HG02571 (cell line): ENCODE data around the gene EXOC4.

Experiments
- ATAC-seq: cut with Tn5 transposase; IDR thresholded peaks from one replicate; pipeline ENCODE4 v1.9.1; 2021; ENCODE audit warnings: mild to moderate bottlenecking, moderate library complexity; ENCODE audit not compliant: unreplicated experiment

Gene EXOC4

GRCh38 chr7:133739817-133740216 lies 486.9 kb downstream of the EXOC4 start:
- ATAC-seq = no peak

- no peak for ATAC-seq
Observed at GRCh38 chr7:133741078-133741477, 488.2 kb downstream of the EXOC4 start.

DNA sequence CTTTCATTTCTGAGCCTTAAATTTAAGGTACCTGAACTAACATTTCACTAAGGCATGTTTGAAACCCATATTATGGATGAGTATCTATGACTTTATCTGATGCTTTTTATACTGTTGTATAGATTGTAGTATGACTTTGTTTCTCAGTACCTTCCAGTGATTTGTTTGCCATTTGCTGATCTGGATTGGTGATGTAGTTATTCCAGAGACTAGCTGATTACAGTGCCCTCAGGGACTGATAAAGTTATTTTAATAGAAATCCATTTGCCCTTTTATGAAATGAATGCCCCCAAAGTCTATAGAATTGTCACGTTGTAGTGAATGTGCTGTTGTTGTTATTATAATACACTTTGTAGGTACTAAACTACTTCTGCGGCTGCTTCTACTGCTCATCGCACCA lies 488.8 kb downstream of the EXOC4 start:
- no peak for ATAC-seq

DNA sequence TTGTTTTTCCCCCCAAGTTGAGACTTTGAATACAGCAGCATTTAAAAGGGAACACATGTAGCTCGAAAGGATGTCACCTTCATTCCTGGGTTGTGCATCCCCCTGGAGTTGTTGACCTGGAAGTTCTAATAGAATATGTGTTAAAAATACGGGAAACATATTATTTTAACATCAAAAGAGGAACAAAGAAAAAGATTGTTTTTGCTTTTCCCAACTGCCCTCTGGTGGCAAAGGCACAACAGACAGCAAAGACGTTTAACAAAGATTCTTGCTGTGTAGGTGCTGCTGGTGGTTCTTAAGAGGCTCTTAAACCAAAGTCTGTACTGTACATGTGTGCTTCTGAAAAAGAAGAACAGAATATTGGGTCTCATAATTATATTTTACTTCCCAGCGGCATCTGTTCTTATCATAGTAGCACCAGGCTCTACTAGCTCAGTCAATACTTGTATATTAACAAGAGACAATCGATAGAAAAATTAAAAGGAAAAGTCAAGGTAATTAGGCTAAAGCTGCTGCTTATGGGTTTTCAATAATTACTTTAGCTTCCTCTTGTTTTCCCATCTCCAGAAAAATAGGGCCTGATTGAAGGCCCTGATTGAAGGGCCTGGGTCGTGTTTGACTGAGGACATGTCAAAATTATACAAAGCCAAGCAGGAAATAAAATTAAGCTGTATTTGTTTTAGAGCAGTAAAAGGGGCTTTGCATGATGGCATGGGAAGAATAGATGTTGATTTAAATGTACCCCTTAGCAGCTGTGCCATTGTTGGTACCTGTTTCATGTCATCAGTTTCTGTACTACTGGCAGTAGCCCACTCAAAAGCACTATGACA lies 490.0 kb downstream of the EXOC4 start:
- ATAC-seq = no peak

DNA sequence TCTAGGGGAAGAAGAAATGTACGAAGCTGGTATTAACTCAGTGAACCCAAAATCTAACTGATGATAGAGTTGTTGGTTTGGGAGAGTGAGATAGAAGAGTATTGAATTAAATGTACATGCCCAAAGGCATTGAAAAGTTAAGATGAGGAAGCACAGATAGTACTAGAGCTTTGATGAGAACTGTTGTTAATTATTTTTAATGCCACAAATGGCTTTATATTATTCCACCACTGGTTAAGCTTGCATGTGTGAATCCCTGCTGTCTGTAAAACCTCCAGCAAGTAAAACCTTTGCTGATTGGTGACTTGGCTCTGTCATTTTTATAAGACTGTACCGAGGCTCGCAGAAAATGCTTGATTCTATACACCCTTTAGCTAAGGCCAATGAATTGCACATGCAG lies 491.6 kb downstream of the EXOC4 start:
- no peak for ATAC-seq

DNA sequence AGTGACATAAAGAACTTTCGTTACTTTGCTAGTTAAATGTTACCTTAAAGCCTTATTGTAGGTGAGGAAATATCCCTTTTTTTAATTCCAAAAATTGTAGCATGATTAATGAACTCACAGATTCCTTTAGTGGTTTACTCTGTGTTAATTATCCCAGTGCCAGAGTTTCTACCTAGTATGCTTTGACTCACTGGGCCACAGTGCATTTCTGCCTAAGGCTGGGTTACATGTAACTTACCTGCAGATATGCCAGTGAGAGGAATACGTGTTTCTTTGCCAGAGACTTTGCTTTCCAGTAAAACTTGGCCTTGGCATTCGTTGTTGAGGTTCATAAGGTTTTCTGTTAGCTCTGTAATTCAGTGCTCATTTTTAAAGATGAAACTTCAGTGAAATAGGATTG lies 493.4 kb downstream of the EXOC4 start:
- no peak for ATAC-seq

DNA sequence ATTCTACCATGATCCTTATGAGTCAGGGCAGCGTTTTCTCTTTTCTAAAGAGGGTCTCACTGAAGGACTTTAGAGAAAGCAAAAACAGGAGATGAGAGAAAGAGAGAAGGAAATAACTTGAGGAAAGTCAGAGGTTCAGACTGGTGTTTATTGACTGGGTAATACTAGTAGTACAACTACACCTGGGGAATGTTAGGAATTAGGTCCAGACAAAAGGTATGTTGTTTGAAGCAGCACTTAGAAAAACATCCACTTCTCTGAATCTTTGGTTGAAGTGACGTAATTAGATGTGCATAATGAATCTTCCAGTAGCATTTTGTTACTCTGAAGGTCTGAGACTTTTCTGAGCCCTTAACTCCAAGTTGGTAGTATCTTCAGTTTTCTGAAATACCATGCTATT lies 494.0 kb downstream of the EXOC4 start:
- no peak for ATAC-seq

GRCh38 chr7:133748443-133749407 lies 495.8 kb downstream of the EXOC4 start:
- no peak for ATAC-seq

DNA sequence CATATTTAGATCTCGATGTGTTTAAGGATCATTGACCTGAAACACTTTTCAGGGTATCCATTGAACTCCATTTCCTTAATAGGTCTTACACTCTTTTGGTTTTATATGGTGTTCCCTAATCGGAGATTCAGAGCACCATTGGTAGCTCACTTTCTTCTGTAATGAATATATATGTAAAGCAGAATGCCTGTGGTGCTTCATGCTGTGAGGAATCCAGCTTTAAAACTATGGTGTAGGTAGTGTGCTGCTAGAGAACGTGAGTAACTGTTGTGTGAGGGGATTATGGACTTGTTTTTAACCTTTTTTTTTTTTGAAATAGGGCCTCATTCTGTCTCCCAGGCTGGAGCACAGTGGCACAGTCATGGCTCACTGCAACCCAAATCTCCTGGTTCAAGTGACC lies 497.4 kb downstream of the EXOC4 start:
- ATAC-seq = no peak

GRCh38 chr7:133751079-133751478 lies 498.2 kb downstream of the EXOC4 start:
- no peak for ATAC-seq

DNA sequence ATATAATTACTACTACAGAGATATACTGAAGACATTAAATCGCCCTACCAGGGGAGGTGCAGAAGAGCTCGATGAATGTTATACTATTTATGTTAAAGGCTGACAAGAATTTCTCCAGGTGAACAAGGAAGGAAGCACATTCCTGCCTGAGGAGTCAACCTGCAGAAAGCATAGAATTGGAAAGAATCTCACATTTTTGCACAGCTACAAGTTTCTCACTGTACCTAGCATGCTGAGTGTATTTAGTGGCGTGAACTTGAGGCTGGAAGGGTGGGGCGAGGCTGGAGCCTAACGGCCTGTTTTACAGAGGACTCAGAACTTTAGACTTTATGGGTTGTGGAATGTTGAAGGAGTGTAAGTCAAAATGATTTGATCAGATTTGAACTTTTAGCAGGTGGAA lies 500.6 kb downstream of the EXOC4 start:
- no peak for ATAC-seq

GRCh38 chr7:133754708-133755107 lies 501.8 kb downstream of the EXOC4 start:
- no peak for ATAC-seq

DNA sequence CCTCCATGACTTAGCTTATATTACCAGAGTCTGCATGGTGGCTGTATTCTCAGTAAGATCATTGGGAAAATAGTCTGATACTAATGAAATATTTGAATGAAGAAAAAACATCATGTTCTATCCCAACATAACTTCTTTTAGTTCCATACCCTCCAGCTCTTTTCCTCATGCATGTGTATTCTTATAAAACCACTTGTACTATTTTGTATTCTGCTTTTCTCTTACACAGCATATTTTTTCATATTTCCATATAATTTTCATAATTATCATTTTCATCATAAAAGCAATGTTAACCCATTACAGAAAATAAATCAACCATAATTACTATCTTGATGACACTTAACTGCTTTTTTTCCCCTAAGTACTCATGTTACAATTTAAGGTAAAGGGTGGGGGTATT lies 503.0 kb downstream of the EXOC4 start:
- ATAC-seq = no peak

- ATAC-seq = no peak
Observed at GRCh38 chr7:133761443-133761842, 508.6 kb downstream of the EXOC4 start.

GRCh38 chr7:133763076-133763640 lies 510.3 kb downstream of the EXOC4 start:
- ATAC-seq = no peak

DNA sequence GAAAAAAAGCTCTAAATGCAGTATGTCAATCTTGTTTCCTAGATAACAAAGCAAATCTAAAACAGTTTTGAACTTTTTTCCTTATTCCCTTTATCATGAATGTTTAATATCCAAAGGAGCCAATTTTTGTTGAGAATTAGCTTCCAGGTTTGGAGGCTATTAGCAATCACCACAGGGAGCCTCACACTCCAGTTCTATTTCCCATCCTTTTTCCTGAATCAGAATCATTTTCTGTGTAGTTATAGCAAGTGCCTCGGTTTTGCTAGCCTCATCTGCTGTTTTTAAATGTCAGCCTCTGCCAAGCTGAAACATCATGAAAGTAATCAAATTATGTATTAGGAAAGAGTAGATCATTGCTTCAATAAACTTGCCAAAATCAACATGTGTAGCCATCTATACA lies 516.8 kb downstream of the EXOC4 start:
- no peak for ATAC-seq

GRCh38 chr7:133770863-133771492 lies 518.1 kb downstream of the EXOC4 start:
- no peak for ATAC-seq

DNA sequence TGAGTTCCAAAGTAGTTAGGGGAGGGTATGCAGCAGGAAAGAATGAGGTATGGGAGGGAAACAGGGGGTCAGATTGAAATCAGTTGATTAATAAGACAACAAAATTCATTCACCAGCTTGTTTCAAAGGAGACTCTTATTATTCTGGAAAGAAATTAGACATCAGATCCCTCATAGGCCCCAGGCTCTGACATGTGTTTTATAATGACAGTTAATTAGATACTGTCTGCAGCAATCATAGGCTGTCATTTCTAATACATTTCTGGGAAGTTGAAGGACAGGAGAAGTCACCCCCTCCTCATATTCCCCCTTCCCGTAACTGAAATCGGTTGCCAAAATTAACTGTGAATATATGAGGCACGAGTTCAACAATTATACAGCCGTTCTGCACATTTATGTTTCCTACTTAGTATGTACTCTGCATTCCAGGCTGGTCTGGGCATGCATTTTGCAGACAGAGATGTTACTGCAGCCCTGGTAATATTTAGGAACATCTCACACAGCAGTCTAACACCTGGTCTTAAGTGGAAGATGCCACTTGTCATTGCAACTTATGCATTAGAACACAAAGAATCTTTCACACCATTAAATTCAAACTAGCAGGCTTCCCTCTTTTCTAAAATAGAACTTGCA lies 519.0 kb downstream of the EXOC4 start:
- ATAC-seq = no peak

DNA sequence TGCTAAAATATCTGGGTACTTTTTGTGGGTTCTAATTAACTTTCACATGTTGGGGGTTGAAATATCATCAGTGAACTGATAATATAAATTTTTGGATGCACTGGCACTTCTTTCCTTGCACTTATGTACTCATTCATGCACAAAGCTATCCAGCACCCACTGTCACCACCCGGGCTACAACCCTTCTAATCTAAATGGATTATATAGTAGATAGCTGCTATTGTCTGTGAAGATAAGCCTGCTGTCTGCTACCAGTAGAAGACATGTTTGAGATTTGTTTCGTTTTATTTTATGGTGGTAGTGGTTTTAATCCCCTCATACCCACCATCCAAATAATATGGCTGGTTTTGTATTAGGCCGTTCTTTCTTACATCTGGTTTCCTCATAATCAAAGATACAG lies 520.7 kb downstream of the EXOC4 start:
- ATAC-seq = no peak

DNA sequence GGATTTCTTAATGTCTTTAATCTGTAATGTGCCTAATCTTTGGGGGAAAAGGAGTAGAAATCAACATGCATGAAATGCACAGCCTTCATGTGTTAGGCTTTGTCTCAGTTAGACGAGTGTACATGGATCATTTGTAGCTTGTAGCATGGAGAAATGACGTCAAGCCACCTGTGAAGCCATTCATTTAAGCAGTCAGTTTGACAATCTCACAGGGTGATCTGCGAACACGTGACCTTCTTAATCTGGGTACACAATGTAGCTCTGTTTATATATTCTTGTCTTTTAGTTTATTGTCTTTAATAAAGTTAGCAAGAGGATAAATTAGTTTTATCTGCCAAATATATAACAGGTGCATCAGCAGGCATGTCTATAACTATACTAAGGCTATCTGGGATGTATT lies 522.3 kb downstream of the EXOC4 start:
- ATAC-seq = no peak

- ATAC-seq = no peak
Observed at GRCh38 chr7:133776266-133776665, 523.4 kb downstream of the EXOC4 start.
